K562 (cell line): ENCODE results near the gene APOL4. TPM values are rescaled to one million over a fixed set of nuclear protein-coding genes. Genes with fewer than 3 reads are reported as not detected.

Source experiments
- ATAC-seq: fragments of 200-7000 bp; cut with Tn5 transposase; 3 replicates; pipeline ENCODE4 v1.9.1; 2020; ENCODE audit warnings: moderate library complexity
- BruUV-seq: library from RNA; stranded (reverse); fragments of 400-500 nt; replicated peaks from 2 replicates; lab custom pipeline; 2021; lab: Mats Ljungman, UMichigan
- CTCF ChIA-PET: fragments of 300-600 bp; formaldehyde crosslinking; extraction: SDS; loops from one replicate; lab custom pipeline; 2021; ENCODE audit warnings: low intra/inter-chr PET ratio; lab: Yijun Ruan, JAX
- POLR2A ChIA-PET: fragments of 300-600, 350-650 bp; sonication (Branson Sonifier 250); formaldehyde crosslinking; extraction: SDS; loops from one replicate; lab custom pipeline; 2021; ENCODE audit warnings: antibody characterized with exemption, inconsistent platforms; lab: Yijun Ruan, JAX
- DNase-seq, 4 experiments: peaks; one replicate each; pipeline versions ENCODE4 v3.0.0 to v3.0.0-alpha.2; 2011 to 2018; ENCODE audit warnings: low spot score in 3 of 4, mixed read lengths in 3 of 4; ENCODE audit errors: extremely low read depth in 1 of 4
- FAIRE-seq: peaks from 2 replicates; lab custom pipeline; 2011; peaks lifted over from hg19 to GRCh38; lab: Jason Lieb, UNC
- H2AFZ ChIP-seq: 2 replicates; pipeline ENCODE4 v1.6.0; 2011; ENCODE audit warnings: low read depth, low read length, control low read depth, inconsistent platforms
- H3K27ac ChIP-seq: fragments of 200-600 bp; 3 replicates; pipeline ENCODE4 v1.8.0; 2011; ENCODE audit warnings: low read depth, mild to moderate bottlenecking, control low read depth, inconsistent platforms, low read length, moderate library complexity, mixed read lengths; ENCODE audit errors: extremely low read depth
- H3K27me3 ChIP-seq, 2 experiments: fragments of 300-600 bp in 1 of 2; 2 replicates in 1 of 2; 3 replicates in 1 of 2; pipeline versions ENCODE4 v1.6.0 to v1.8.0; 2011; ENCODE audit warnings: inconsistent platforms in 2 of 2, low read length in 2 of 2, mild to moderate bottlenecking in 1 of 2, mixed read lengths in 1 of 2, moderate library complexity in 1 of 2; ENCODE audit not compliant: control insufficient read depth in 2 of 2, insufficient read depth in 2 of 2
- H3K36me3 ChIP-seq: fragments of 300-600 bp; 3 replicates; pipeline ENCODE4 v1.8.0; 2011; ENCODE audit warnings: mild to moderate bottlenecking, low read length, inconsistent platforms; ENCODE audit not compliant: control insufficient read depth, insufficient read depth
- H3K4me1 ChIP-seq, 2 experiments: fragments of 200-600 bp in 1 of 2; replicated peaks in 1 of 2; 2 replicates in 1 of 2; 3 replicates in 1 of 2; pipeline versions ENCODE4 v1.5.1 to v1.8.0; 2011; ENCODE audit warnings: inconsistent platforms in 2 of 2, low read length in 2 of 2, mild to moderate bottlenecking in 1 of 2, mixed read lengths in 1 of 2, moderate library complexity in 1 of 2; ENCODE audit not compliant: control insufficient read depth in 2 of 2, insufficient read depth in 2 of 2
- H3K4me2 ChIP-seq: 2 replicates; pipeline ENCODE4 v1.6.1; 2011; ENCODE audit warnings: low read length, control low read depth, inconsistent platforms, mixed read lengths; ENCODE audit not compliant: insufficient read depth
- H3K4me3 ChIP-seq: fragments of 200-600 bp; sonication (generic), shearing (Covaris generic); 2 replicates; pipeline ENCODE4 v1.5.1; 2016; ENCODE audit warnings: control low read depth, inconsistent platforms
- H3K79me2 ChIP-seq: fragments of 200-600 bp; 3 replicates; pipeline ENCODE4 v1.8.0; 2011; ENCODE audit warnings: low read length, inconsistent platforms; ENCODE audit not compliant: control insufficient read depth, insufficient read depth
- H3K9ac ChIP-seq, 2 experiments: 2 replicates each; pipeline versions ENCODE4 v1.6.0 to v1.6.1; 2011; ENCODE audit warnings: low read depth in 2 of 2, low read length in 2 of 2, control low read depth in 1 of 2, inconsistent platforms in 1 of 2, mild to moderate bottlenecking in 1 of 2, mixed read lengths in 1 of 2; ENCODE audit not compliant: insufficient read depth in 1 of 2
- H3K9me1 ChIP-seq: one replicate; pipeline ENCODE4 v1.6.0; 2011; ENCODE audit warnings: inconsistent platforms, mild to moderate bottlenecking, low read length, moderate library complexity; ENCODE audit not compliant: control insufficient read depth, insufficient read depth
- H3K9me3 ChIP-seq: replicated peaks from 2 replicates; pipeline ENCODE4 v1.5.1; 2011; ENCODE audit warnings: low read depth, low read length, inconsistent platforms; ENCODE audit not compliant: control insufficient read depth, insufficient read depth
- H4K20me1 ChIP-seq: replicated peaks from 2 replicates; pipeline ENCODE4 v1.6.1; 2011; ENCODE audit warnings: low read length, inconsistent platforms, mixed read lengths; ENCODE audit not compliant: control insufficient read depth, insufficient read depth
- BHLHE40 ChIP-seq: IDR thresholded peaks from 2 replicates; pipeline ENCODE4 v1.6.1; 2011; ENCODE audit warnings: low read length, improper control_type of control experiment
- DLX4 ChIP-seq: fragments of 250-450 bp; sonication (Bioruptor Pico); IDR thresholded peaks from 2 replicates; pipeline ENCODE4 v1.6.1; 2021; ENCODE audit warnings: mild to moderate bottlenecking
- ETS1 ChIP-seq: conservative IDR thresholded peaks from 2 replicates; pipeline ENCODE4 v1.6.1; 2011; ENCODE audit warnings: low read depth, mild to moderate bottlenecking, low read length; ENCODE audit not compliant: control insufficient read depth
- ETV5 ChIP-seq: sonication (generic); formaldehyde crosslinking; IDR thresholded peaks from 2 replicates; pipeline ENCODE4 v1.4.0; 2020; ENCODE audit warnings: low read depth, mild to moderate bottlenecking, missing genetic modification reagents
- FUS ChIP-seq: fragments of 200-400 bp; formaldehyde crosslinking; optimal IDR thresholded peaks from 2 replicates; pipeline ENCODE3; 2017; ENCODE audit warnings: low read depth, low read length
- HDAC1 ChIP-seq, 2 experiments: fragments of 450-650 bp; IDR thresholded peaks; 2 replicates each; pipeline ENCODE4 v1.6.1; 2016 to 2017; ENCODE audit warnings: inconsistent platforms in 1 of 2, mild to moderate bottlenecking in 1 of 2, moderate library complexity in 1 of 2
- IRF2 ChIP-seq: sonication (generic); formaldehyde crosslinking; IDR thresholded peaks from 2 replicates; pipeline ENCODE4 v1.8.1; 2022; ENCODE audit warnings: mild to moderate bottlenecking, missing genetic modification reagents
- MEF2D ChIP-seq: conservative IDR thresholded peaks from 2 replicates; pipeline ENCODE4 v1.6.1; 2016; ENCODE audit warnings: low read depth, missing genetic modification characterization, missing compliant biosample characterization
- NCOA2 ChIP-seq, 2 experiments: fragments of 450-650 bp; IDR thresholded peaks; 2 replicates each; pipeline ENCODE4 v1.6.1; 2018; ENCODE audit warnings: mild to moderate bottlenecking in 2 of 2, moderate library complexity in 1 of 2; ENCODE audit not compliant: partially characterized antibody in 2 of 2
- NFE2 ChIP-seq: IDR thresholded peaks from 2 replicates; pipeline ENCODE4 v1.6.1; 2014; ENCODE audit warnings: antibody characterized with exemption, low read depth
- NFRKB ChIP-seq: fragments of 450-650 bp; IDR thresholded peaks from 2 replicates; pipeline ENCODE4 v1.6.1; 2016; ENCODE audit warnings: low read depth
- RB1 ChIP-seq: fragments of 450-650 bp; IDR thresholded peaks from 2 replicates; pipeline ENCODE4 v1.6.1; 2017; ENCODE audit warnings: low read depth, mild to moderate bottlenecking
- TFAP4 ChIP-seq: sonication (generic); formaldehyde crosslinking; IDR thresholded peaks from 2 replicates; pipeline ENCODE4 v1.8.0; 2022; ENCODE audit warnings: missing genetic modification reagents, mild to moderate bottlenecking, moderate library complexity, borderline replicate concordance
- ZNF592 ChIP-seq: fragments of 450-650 bp; IDR thresholded peaks from 2 replicates; pipeline ENCODE4 v1.6.1; 2017; ENCODE audit warnings: antibody characterized with exemption, mild to moderate bottlenecking
- WGBS: fragments of 100-300 bp; shearing (Covaris generic); methylation state at CpG from one replicate; pipeline ENCODE4 v1.1.6; 2016; ENCODE audit warnings: low coverage, mixed read lengths; ENCODE audit not compliant: insufficient coverage; ENCODE audit errors: missing lambda C conversion rate; 5-methylcytosine and 5-hydroxymethylcytosine counted together
- in situ Hi-C: fragments of 300-500 bp; cut with MboI; formaldehyde crosslinking; loops from 4 replicates; pipeline ENCODE4 v1.15.0; 2018; ENCODE audit warnings: inconsistent platforms, mixed read lengths
- intact Hi-C: fragments of 100-400 bp; cut with micrococcal nuclease; formaldehyde crosslinking; loops from 2 replicates; pipeline ENCODE4 v1.14.2; 2022
- polyA plus RNA-seq, 8 experiments: library from polyadenylated mRNA; depleted of rRNA in 4 of 8; stranded (reverse) in 5 of 8; unstranded in 3 of 8; fragments of >200 nt; fragmentation: Nextera tagmentation in 2 of 8; fragmentation: Illumina TruSeq in 1 of 8; extraction: Ambion mirVana in 2 of 8; extraction: Trizol in 1 of 8; gene quantifications; 2 replicates each; pipeline versions ENCODE4 v1.2.1 to v1.2.3, GENCODE V29; 2011 to 2014; ENCODE audit warnings: inconsistent platforms in 1 of 8, missing spikeins in 1 of 8
- total RNA-seq, 7 experiments: library from RNA; depleted of rRNA in 6 of 7; stranded (reverse); fragments of >200 nt in 6 of 7; fragmentation: Illumina TruSeq in 2 of 7; extraction: Trizol in 2 of 7; gene quantifications; 2 replicates each; pipeline versions ENCODE4 v1.2.1 to v1.2.3, GENCODE V29; 2011 to 2021; ENCODE audit warnings: low replicate concordance in 1 of 7

Gene APOL4
- total and polyA plus RNA-seq, 9 of the 15 experiments (the other 6 are each of a cell fraction or from before 2014, with no cell fraction given), result 6.5 to 15.0 (median 9.8) TPM

- H3K4me1 ChIP-seq, result peaks cover 4 to 6% of the 10 kb centered on the region in 2 experiments; a peak in 4 of 5 replicates
- BruUV-seq, result no TSS peak
- ChIA-PET CTCF (no interaction called here), POLR2A (interaction anchor here (0.6 to 3.2 kb wide), 9 partner anchors 10 to 1399 kb away, joined by 3 to 15 read pairs (median 3); partner anchors contain the start of gene APOL1)
- peak within 1 kb of the TSS; percentile 74 to 89 for H3K9ac ChIP-seq
- WGBS, result 5% methylated on average over 11 of the region's 13 CpGs
- H2AFZ ChIP-seq, result peak within 1 kb of the TSS; percentile 94
- H3K27me3 ChIP-seq, result no peaks in the 10 kb centered on the region
- no peaks in the 10 kb centered on the region for H3K9me1 ChIP-seq
- peaks cover 2% of the 10 kb centered on the region; the same call in 1 of the 2 replicates for H3K9me3 ChIP-seq
- peak within 1 kb of the TSS; percentile 97 for H3K4me2 ChIP-seq
- peak within 1 kb of the TSS; percentile 87 for H3K27ac ChIP-seq
- intact Hi-C loops, result loop anchor here (5.0 kb wide), 1 partner anchor 38 kb away; no protein-coding TSS in a partner anchor
- H3K36me3 ChIP-seq, result peaks cover 3% of the 10 kb centered on the region; the same call in 1 of the 3 replicates
- peak; percentile 96 for FAIRE-seq
- no peaks in the 10 kb centered on the region for H4K20me1 ChIP-seq
- peak within 1 kb of the TSS; percentile 59 for H3K4me3 ChIP-seq
- peaks cover 23% of the 10 kb centered on the region for H3K79me2 ChIP-seq
- DNase-seq, result peak; percentile 77 to 91 (median 81)
- in situ Hi-C loops, result no loop called here
- peak; percentile 99 for ATAC-seq
- TF ChIP-seq RB1 (peak; percentile 55; the same call in 1 of the 2 replicates), BHLHE40 (0 out of 2 replicates have a peak, but pooled peaks have one; percentile 28), NFRKB (no peak), TFAP4 (CRISPR knock-in tag) (peak; percentile 89), ETS1 (peak; percentile 60; the same call in 1 of the 2 replicates), IRF2 (CRISPR knock-in tag) (peak; percentile 100), DLX4 (CRISPR knock-in tag) (no peak), NCOA2 (IDR thresholded peaks at IDR 0.05; ENCODE audit: partially characterized antibody in 2 of 2) (no peak), HDAC1 (IDR thresholded peaks at IDR 0.05) (0 out of 4 replicates have a peak, but pooled peaks of 1 of the 2 experiments have one; percentile 30), ETV5 (CRISPR knock-in tag) (no peak), ZNF592 (0 out of 2 replicates have a peak, but pooled peaks have one; percentile 27), NFE2 (peak; percentile 65; the same call in 1 of the 2 replicates), MEF2D (tag) (no peak), FUS (no peak)
Observed at GRCh38 chr22:36239401-36240171, 38.0 kb upstream of the APOL4 start, which contains the start of gene APOL2. TSS of gene APOL2 (minus strand) at chr22:36239527. CDS start at chr22:36233162, 6,365 bp downstream.
